ENCODE data around the gene PNPT1.

The PNPT1 gene

GRCh38 chr2:55620123-55620779 is 73.4 kb downstream of the PNPT1 start:
- TF ChIP-seq ZFP30 (CRISPR knock-in tag; IDR thresholded peaks at IDR 0.05) (no peak), CSRNP3 (CRISPR knock-in tag; IDR thresholded peaks at IDR 0.05) (no peak), OSR1 (CRISPR knock-in tag; IDR thresholded peaks at IDR 0.05) (no peak), POU6F1 (CRISPR knock-in tag; IDR thresholded peaks at IDR 0.05; ENCODE audit: borderline replicate concordance, low read depth) (no peak), TSHZ2 (CRISPR knock-in tag; IDR thresholded peaks at IDR 0.05) (no peak), RARB (CRISPR knock-in tag; IDR thresholded peaks at IDR 0.05) (no peak), ISL1 (CRISPR knock-in tag; IDR thresholded peaks at IDR 0.05) (no peak), ZNF70 (CRISPR knock-in tag; IDR thresholded peaks at IDR 0.05) (no peak), ZFP3 (CRISPR knock-in tag; IDR thresholded peaks at IDR 0.05) (no peak)
- ATAC-seq: no peak

GRCh38 chr2:55618275-55619055 is 75.2 kb downstream of the PNPT1 start:
- TF ChIP-seq ZNF8 (CRISPR knock-in tag; IDR thresholded peaks at IDR 0.05) (no peak), ZC3H10 (CRISPR knock-in tag; IDR thresholded peaks at IDR 0.05) (no peak), ZFP3 (CRISPR knock-in tag; IDR thresholded peaks at IDR 0.05) (no peak), ZNF70 (CRISPR knock-in tag; IDR thresholded peaks at IDR 0.05) (no peak), CSDC2 (CRISPR knock-in tag; IDR thresholded peaks at IDR 0.05) (no peak), ESRRG (CRISPR knock-in tag; IDR thresholded peaks at IDR 0.05) (no peak), TCF4 (CRISPR knock-in tag; IDR thresholded peaks at IDR 0.05; ENCODE audit: borderline replicate concordance) (no peak)
- ATAC-seq: peak; percentile 52

GRCh38 chr2:55618025-55618274 is 75.7 kb downstream of the PNPT1 start:
- ATAC-seq: no peak
- TF ChIP-seq ARNTL (CRISPR knock-in tag; IDR thresholded peaks at IDR 0.05; ENCODE audit: borderline replicate concordance, low read depth) (no peak), CSRNP3 (CRISPR knock-in tag; IDR thresholded peaks at IDR 0.05) (no peak), ZFP3 (CRISPR knock-in tag; IDR thresholded peaks at IDR 0.05) (0 out of 2 replicates have a peak, but pooled peaks have one; percentile 17), RARB (CRISPR knock-in tag; IDR thresholded peaks at IDR 0.05) (no peak)

- ATAC-seq: peak; percentile 90
- TF ChIP-seq CSRNP3 (CRISPR knock-in tag; IDR thresholded peaks at IDR 0.05) (no peak), ZFP30 (CRISPR knock-in tag; IDR thresholded peaks at IDR 0.05) (no peak), BACH2 (CRISPR knock-in tag; IDR thresholded peaks at IDR 0.05; ENCODE audit: borderline replicate concordance) (no peak), TSHZ2 (CRISPR knock-in tag; IDR thresholded peaks at IDR 0.05) (no peak), RARB (CRISPR knock-in tag; IDR thresholded peaks at IDR 0.05) (no peak), TOX (CRISPR knock-in tag; IDR thresholded peaks at IDR 0.05; ENCODE audit: borderline replicate concordance) (no peak), PATZ1 (CRISPR knock-in tag; IDR thresholded peaks at IDR 0.05; ENCODE audit: borderline replicate concordance) (no peak), GLIS3 (CRISPR knock-in tag; IDR thresholded peaks at IDR 0.05) (no peak), OSR1 (CRISPR knock-in tag; IDR thresholded peaks at IDR 0.05) (no peak), CSDC2 (CRISPR knock-in tag; IDR thresholded peaks at IDR 0.05) (no peak)
Measured at GRCh38 chr2:55617175-55618024, 76.2 kb downstream of the PNPT1 start, which contains the start of gene PPP4R3B. PPP4R3B (minus strand) TSS chr2:55617622; CDS start chr2:55617285, 337 bp downstream.
